ENCODE measurements around the gene GNG7. TPM values are rescaled to one million over a fixed set of nuclear protein-coding genes. Genes with fewer than 3 reads are reported as not detected.

Gene GNG7
- total and polyA plus RNA-seq, 2 donors (not counting 3 experiments of a cell fraction or from before 2014, with no cell fraction given), result 0.29 to 0.84 TPM

GRCh38 chr19:2479556-2480194, 222.8 kb downstream of the GNG7 start:
- dilution Hi-C loops (cut with MboI; ENCODE audit: extremely low pct_ligation_motif_present, low sequenced_read_pairs), result no loop called here
- intact Hi-C loops (cut with micrococcal nuclease), result loop anchor here (1.0 kb wide), 1 partner anchor 10 kb away; no protein-coding TSS in a partner anchor
- Histone ChIP-seq H3K4me2 (ENCODE audit: insufficient read depth, low read length) (no peak overlapping the region), H3K36me3 (ENCODE audit: control insufficient read depth in 2 of 2, extremely low read depth in 1 of 2, insufficient read depth in 2 of 2, low read length in 2 of 2) (peaks cover 5 to 7% of the 10 kb centered on the region in 2 experiments), H3K4me3 (replicated peaks in 1 of 3; ENCODE audit: insufficient read depth in 1 of 3, low read depth in 1 of 3, low read length in 3 of 3) (no peak overlapping the region), H4K20me1 (replicated peaks; ENCODE audit: control insufficient read depth, extremely low read depth, insufficient read depth, low read length) (no peaks in the 10 kb centered on the region), H3K9me3 (replicated peaks; ENCODE audit: control insufficient read depth, insufficient read depth, low read length) (no peaks in the 10 kb centered on the region), H3K4me1 (ENCODE audit: control insufficient read depth, extremely low read depth, insufficient read depth, low read length) (peaks cover 16% of the 10 kb centered on the region), H3K9me1 (replicated peaks; ENCODE audit: control insufficient read depth, extremely low read depth, insufficient read depth, low read length) (no peaks in the 10 kb centered on the region), H3K27ac (ENCODE audit: insufficient read depth, low read depth, low read length) (no peak overlapping the region), H2AFZ (ENCODE audit: low read depth, low read length) (no peak overlapping the region), H3K27me3 (ENCODE audit: control insufficient read depth in 2 of 2, insufficient read depth in 2 of 2, low read length in 2 of 2) (no peaks in the 10 kb centered on the region), H3K9ac (replicated peaks; ENCODE audit: extremely low read depth, insufficient read depth, low read length) (no peak overlapping the region), H3K79me2 (ENCODE audit: control insufficient read depth, insufficient read depth, low read length) (peaks cover 34% of the 10 kb centered on the region)
- no peak for DNase-seq (ENCODE audit: low read depth, low spot score)
- POLR2A ChIA-PET, result interaction anchor here (1.0 to 5.5 kb wide), 3 partner anchors 54 to 99 kb away, joined by 3 to 253 read pairs (median 53); no protein-coding TSS in a partner anchor
- FAIRE-seq, result no peak
- TF ChIP-seq MYC (IDR thresholded peaks at IDR 0.05; ENCODE audit: low read depth, low read length) (no peak), MAX (IDR thresholded peaks at IDR 0.05; ENCODE audit: insufficient read depth, insufficient read length) (no peak), POLR2A (IDR thresholded peaks at IDR 0.05; ENCODE audit: low read depth, low read length) (no peak), CTCF (IDR thresholded peaks at IDR 0.05; ENCODE audit: extremely low read depth in 1 of 2, insufficient read depth in 1 of 2, low read depth in 1 of 2, low read length in 2 of 2) (no peak), JUN (IDR thresholded peaks at IDR 0.05; ENCODE audit: borderline replicate concordance, insufficient read depth, insufficient read length, low read depth) (no peak), EZH2 (IDR thresholded peaks at IDR 0.05; ENCODE audit: borderline replicate concordance, low read depth, low read length, severe bottlenecking) (no peak), POLR2AphosphoS5 (IDR thresholded peaks at IDR 0.05; ENCODE audit: insufficient read depth, low read depth, low read length) (no peak)
- CTCF ChIA-PET, result interaction anchor here (1.0 to 2.7 kb wide), 3 partner anchors 63 to 132 kb away, joined by 3 to 20 read pairs (median 15); no protein-coding TSS in a partner anchor
- BruUV-seq (replicated peaks), result no TSS peak

Measured in endothelial cell of umbilical vein (primary cell).